Stomach (tissue), 9 donors: ENCODE results near the gene PRKCH. TPM values are rescaled to one million over a fixed set of nuclear protein-coding genes. Genes with fewer than 3 reads are reported as not detected.

Experiments
- DNase-seq, 2 donors: peaks; one replicate each; pipeline versions ENCODE4 v3.0.0 to v3.0.0-alpha.2; 2013 to 2019
- H3K27ac ChIP-seq, 5 donors: fragments of 200-600 bp in 4 of 5; sonication (generic) in 4 of 5; one replicate each; pipeline ENCODE4 v1.5.1; 2013 to 2019; ENCODE audit warnings: mild to moderate bottlenecking in 1 of 5, moderate library complexity in 1 of 5
- H3K27me3 ChIP-seq, 3 donors: fragments of 200-600 bp; sonication (generic); one replicate each; pipeline ENCODE4 v1.5.1; 2017 to 2019; ENCODE audit warnings: mixed run types in 1 of 3
- H3K36me3 ChIP-seq, 4 donors: fragments of 200-600 bp; sonication (generic); 1 replicate in 3 of 4; 2 replicates in 1 of 4; pipeline ENCODE4 v1.5.1; 2016 to 2019
- H3K4me1 ChIP-seq, 4 donors: fragments of 200-600 bp; sonication (generic); one replicate each; pipeline ENCODE4 v1.5.1; 2016 to 2019
- H3K4me3 ChIP-seq, 4 donors: fragments of 200-600 bp; sonication (generic) in 3 of 4; one replicate each; pipeline ENCODE4 v1.5.1; 2016 to 2019; ENCODE audit warnings: mild to moderate bottlenecking in 1 of 4
- H3K9me3 ChIP-seq, 4 donors: fragments of 200-600 bp; sonication (generic); one replicate each; pipeline ENCODE4 v1.5.1; 2016 to 2019
- EP300 ChIP-seq: sonication (generic); formaldehyde crosslinking; IDR thresholded peaks from one replicate; pipeline ENCODE4 v1.6.1; 2017; ENCODE audit warnings: antibody characterized with exemption
- POLR2A ChIP-seq, 4 donors: fragments of 450-650 bp; IDR thresholded peaks; one replicate each; pipeline ENCODE4 v1.6.1; 2016; ENCODE audit warnings: antibody characterized with exemption in 4 of 4, control low read depth in 2 of 4, mild to moderate bottlenecking in 1 of 4, moderate library complexity in 1 of 4
- POLR2AphosphoS5 ChIP-seq, 3 donors: sonication (generic); formaldehyde crosslinking; IDR thresholded peaks; one replicate each; pipeline ENCODE4 v1.6.1; 2016; ENCODE audit warnings: antibody characterized with exemption in 3 of 3
- WGBS, 5 donors: extraction: QIAGEN DNeasy Blood & Tissue Kit in 3 of 5; methylation state at CpG; one replicate each; pipeline versions ENCODE4 v1.1.5 to v1.1.7; 2013 to 2018; 5-methylcytosine and 5-hydroxymethylcytosine counted together
- intact Hi-C: fragments of 100-400 bp; cut with DNase I; formaldehyde crosslinking; loops from one replicate; pipeline ENCODE4 v1.15.1; 2023; ENCODE audit warnings: low total_unique reads
- polyA plus RNA-seq, 3 donors: library from polyadenylated mRNA; stranded (reverse); fragments of 200-250 nt; gene quantifications; one replicate each; pipeline ENCODE4 v1.2.3, GENCODE V29; 2013
- total RNA-seq, 5 donors: library from RNA; depleted of rRNA; stranded (reverse); fragments of >200 nt; gene quantifications; one replicate each; pipeline versions ENCODE4 v1.1.0 to v1.2.3, GENCODE V29; 2014 to 2016
- TF ChIP-seq, protein P1 (sequence below), 7 experiments: fragments of 450-650 bp in 4 of 7; fragments of 200-600 bp in 3 of 7; sonication (generic) in 3 of 7; IDR thresholded peaks; one replicate each; pipeline ENCODE4 v1.5.1; 2016 to 2019; ENCODE audit warnings: antibody characterized with exemption in 7 of 7, control low read depth in 2 of 7, mild to moderate bottlenecking in 1 of 7
- donor health status: healthy with polysubstance abuse.
- donor health status: Bipolar disorder and iron deficiency.
- donor health status: healthy.

PRKCH gene
- total and polyA plus RNA-seq, 8 donors = 5.5 to 84.0 (median 14.7) TPM

GRCh38 chr14:61381553-61381952, 60.2 kb downstream of the PRKCH start:
- WGBS, 5 donors = 82 to 92% (median 87%) methylated on average over 4 to 9 of the region's 9 CpGs
- TF ChIP-seq POLR2A (IDR thresholded peaks at IDR 0.05) (no peak), EP300 (no peak), POLR2AphosphoS5 (IDR thresholded peaks at IDR 0.05) (no peak)
- TF ChIP-seq, protein P1, sequence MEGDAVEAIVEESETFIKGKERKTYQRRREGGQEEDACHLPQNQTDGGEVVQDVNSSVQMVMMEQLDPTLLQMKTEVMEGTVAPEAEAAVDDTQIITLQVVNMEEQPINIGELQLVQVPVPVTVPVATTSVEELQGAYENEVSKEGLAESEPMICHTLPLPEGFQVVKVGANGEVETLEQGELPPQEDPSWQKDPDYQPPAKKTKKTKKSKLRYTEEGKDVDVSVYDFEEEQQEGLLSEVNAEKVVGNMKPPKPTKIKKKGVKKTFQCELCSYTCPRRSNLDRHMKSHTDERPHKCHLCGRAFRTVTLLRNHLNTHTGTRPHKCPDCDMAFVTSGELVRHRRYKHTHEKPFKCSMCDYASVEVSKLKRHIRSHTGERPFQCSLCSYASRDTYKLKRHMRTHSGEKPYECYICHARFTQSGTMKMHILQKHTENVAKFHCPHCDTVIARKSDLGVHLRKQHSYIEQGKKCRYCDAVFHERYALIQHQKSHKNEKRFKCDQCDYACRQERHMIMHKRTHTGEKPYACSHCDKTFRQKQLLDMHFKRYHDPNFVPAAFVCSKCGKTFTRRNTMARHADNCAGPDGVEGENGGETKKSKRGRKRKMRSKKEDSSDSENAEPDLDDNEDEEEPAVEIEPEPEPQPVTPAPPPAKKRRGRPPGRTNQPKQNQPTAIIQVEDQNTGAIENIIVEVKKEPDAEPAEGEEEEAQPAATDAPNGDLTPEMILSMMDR (IDR thresholded peaks at IDR 0.05) = no peak

GRCh38 chr14:61382842-61383241, 61.5 kb downstream of the PRKCH start:
- peaks cover 0 to 5% (median 0%) of the 10 kb centered on the region in 4 donors for H3K4me1 ChIP-seq
- no peak for DNase-seq
- no peak overlapping the region for H3K4me3 ChIP-seq
- no peak overlapping the region for H3K27ac ChIP-seq
- no peaks in the 10 kb centered on the region for H3K9me3 ChIP-seq
- intact Hi-C loops = no loop called here
- no peak for TF ChIP-seq POLR2A (IDR thresholded peaks at IDR 0.05)
- TF ChIP-seq EP300 = no peak
- TF ChIP-seq POLR2AphosphoS5 (IDR thresholded peaks at IDR 0.05) = no peak
- TF ChIP-seq, protein P1 (IDR thresholded peaks at IDR 0.05) = no peak
- H3K36me3 ChIP-seq = no peaks in the 10 kb centered on the region
- WGBS, 5 donors = 62 to 83% (median 81%) methylated on average over 2 of the region's 2 CpGs
- no peaks in the 10 kb centered on the region for H3K27me3 ChIP-seq

More at GRCh38 chr14:61381553-61381952, 60.2 kb downstream of the PRKCH start:
- DNase-seq = no peak
- H3K4me3 ChIP-seq = no peak overlapping the region
- no peaks in the 10 kb centered on the region for H3K36me3 ChIP-seq
- H3K9me3 ChIP-seq = no peaks in the 10 kb centered on the region
- H3K27me3 ChIP-seq = no peaks in the 10 kb centered on the region
- H3K27ac ChIP-seq = no peak overlapping the region
- peaks cover 0 to 5% (median 0%) of the 10 kb centered on the region in 4 donors for H3K4me1 ChIP-seq
- intact Hi-C loops = no loop called here

- intact Hi-C loops = no loop called here
- 56 to 76% (median 71%) methylated on average over 6 of the region's 6 CpGs for WGBS, 5 donors
- H3K27ac ChIP-seq = no peak overlapping the region
- no peaks in the 10 kb centered on the region for H3K9me3 ChIP-seq
- TF ChIP-seq EP300 = no peak
- peak in 1 of 3 donors; percentile 3 for TF ChIP-seq POLR2AphosphoS5 (IDR thresholded peaks at IDR 0.05)
- no peak overlapping the region for H3K4me3 ChIP-seq
- peak in 1 of 2 donors; percentile 46 for DNase-seq
- H3K36me3 ChIP-seq = no peaks in the 10 kb centered on the region
- peaks cover 0 to 5% (median 0%) of the 10 kb centered on the region in 4 donors for H3K4me1 ChIP-seq
- no peaks in the 10 kb centered on the region for H3K27me3 ChIP-seq
These were observed 63.8 kb downstream of the PRKCH start for GRCh38 chr14:61385002-61385685.

GRCh38 chr14:61386173-61386772, 64.9 kb downstream of the PRKCH start:
- intact Hi-C loops = no loop called here
- 80 to 88% (median 84%) methylated on average over 9 of the region's 9 CpGs for WGBS, 5 donors

More at GRCh38 chr14:61386173-61386772, 64.9 kb downstream of the PRKCH start:
- no peak for DNase-seq
- H3K27ac ChIP-seq = no peak overlapping the region
- no peaks in the 10 kb centered on the region for H3K36me3 ChIP-seq
- peaks cover 0 to 5% (median 0%) of the 10 kb centered on the region in 4 donors for H3K4me1 ChIP-seq
- TF ChIP-seq EP300 (no peak), POLR2AphosphoS5 (IDR thresholded peaks at IDR 0.05) (no peak), POLR2A (IDR thresholded peaks at IDR 0.05) (no peak)
- TF ChIP-seq, protein P1 (IDR thresholded peaks at IDR 0.05) = no peak
- no peaks in the 10 kb centered on the region for H3K9me3 ChIP-seq
- H3K27me3 ChIP-seq = no peaks in the 10 kb centered on the region
- no peak overlapping the region for H3K4me3 ChIP-seq
